Heart left ventricle (tissue), 16 donors: ENCODE data around the gene BTBD16. TPM values are rescaled to one million over a fixed set of nuclear protein-coding genes. Genes with fewer than 3 reads are reported as not detected.

Source experiments
- ATAC-seq, 4 donors: fragments of 200-7000 bp; cut with Tn5 transposase; one replicate each; pipeline ENCODE4 v1.9.1; 2020 to 2022; ENCODE audit warnings: moderate library complexity in 4 of 4, mild to moderate bottlenecking in 3 of 4, moderate number of reproducible peaks in 1 of 4
- DNase-seq, 5 donors: peaks; one replicate each; pipeline ENCODE4 v3.0.0-alpha.2; 2020
- H3K27ac ChIP-seq, 12 donors: fragments of 200-600 bp; sonication (generic) in 4 of 12; one replicate each; pipeline versions ENCODE4 v1.5.0 to v1.8.0; 2016 to 2022; ENCODE audit warnings: mild to moderate bottlenecking in 2 of 12
- H3K27me3 ChIP-seq, 9 donors: fragments of 200-600 bp; sonication (generic) in 2 of 9; one replicate each; pipeline versions ENCODE4 v1.5.1 to v1.8.0; 2016 to 2022; ENCODE audit warnings: mild to moderate bottlenecking in 3 of 9
- H3K36me3 ChIP-seq, 9 donors: fragments of 200-600 bp; sonication (generic) in 2 of 9; one replicate each; pipeline versions ENCODE4 v1.5.0 to v1.8.0; 2018 to 2022; ENCODE audit warnings: mild to moderate bottlenecking in 2 of 9
- H3K4me1 ChIP-seq, 12 donors: fragments of 200-600 bp; sonication (generic) in 4 of 12; one replicate each; pipeline versions ENCODE4 v1.5.0 to v1.8.0; 2016 to 2022; ENCODE audit warnings: mild to moderate bottlenecking in 3 of 12
- H3K4me3 ChIP-seq, 12 donors: fragments of 200-600 bp; sonication (generic) in 4 of 12; one replicate each; pipeline versions ENCODE4 v1.5.0 to v1.8.0; 2017 to 2022; ENCODE audit warnings: mild to moderate bottlenecking in 9 of 12, moderate library complexity in 4 of 12
- H3K9me3 ChIP-seq, 12 donors: fragments of 200-600 bp; sonication (generic) in 4 of 12; one replicate each; pipeline versions ENCODE4 v1.5.0 to v1.8.0; 2016 to 2022; ENCODE audit warnings: mild to moderate bottlenecking in 1 of 12
- CTCF ChIP-seq, 12 donors: fragments of 200-600 bp; sonication (generic) in 4 of 12; IDR thresholded peaks; one replicate each; pipeline versions ENCODE4 v1.5.0 to v1.8.0; 2018 to 2022; ENCODE audit warnings: antibody characterized with exemption in 12 of 12, mild to moderate bottlenecking in 5 of 12
- POLR2A ChIP-seq, 2 donors: fragments of 450-650 bp; IDR thresholded peaks; one replicate each; pipeline ENCODE4 v1.6.1; 2017; ENCODE audit warnings: antibody characterized with exemption in 2 of 2, mild to moderate bottlenecking in 2 of 2, moderate library complexity in 2 of 2
- WGBS, 4 donors: extraction: QIAGEN DNeasy Blood & Tissue Kit in 2 of 4; methylation state at CpG; one replicate each; pipeline versions ENCODE4 v1.1.5 to v1.1.7; 2013 to 2018; 5-methylcytosine and 5-hydroxymethylcytosine counted together
- intact Hi-C, 10 donors: fragments of 100-400 bp; cut with DNase I; formaldehyde crosslinking; loops; one replicate each; pipeline versions ENCODE4 v1.11.1 to v1.14.2; 2022
- polyA plus RNA-seq, 2 donors: library from polyadenylated mRNA; stranded (reverse); fragments of 200-250 nt; gene quantifications; one replicate each; pipeline ENCODE4 v1.2.3, GENCODE V29; 2013
- total RNA-seq, 9 donors: library from RNA; depleted of rRNA in 2 of 9; stranded (reverse); fragments of >200 nt in 2 of 9; fragmentation: NEBNext Ultra II Directional in 3 of 9; extraction: Animal tissue kit (Norgen Biotek cat#: 25700) in 3 of 9; gene quantifications; one replicate each; pipeline versions ENCODE4 v1.1.0 to v1.2.4, GENCODE V29; 2016 to 2023
- donor health status: ischemic (EF 13 %, LVEDD 7.1; RV severe dilation, severe dysfunction).
- donor health status: healthy with polysubstance abuse.
- donor health status: DM: no; HTN: yes; CAD: no.
- donor health status: DM: no; HTN: no; CAD: no.
- donor health status: ischemic (EF 25% LVEDD 6.9; RV normal size, moderate dysfunction).
- donor health status: ischemic (EF 25% LVEDD 5.7; RV mildly dilated, moderate dysfunction).
- donor health status: healthy.
- donor health status: DM: yes; HTN: yes; CAD: no.
- donor health status: ischemic (EF 35%, LVEDD 5.7; RV mildly dilated, moderate dysfunction).
- donor health status: nonischemic (EF 11% LVEDD 7.7; RV severe dilation, severe dysfunction).
- donor health status: DM: yes; HTN: yes; CAD: no.
- donor health status: PGD.
- donor health status: ischemic (EF 29% LVEDD 5.4; RV normal size, mild dysfunction).
- donor health status: nonischemic (EF 23%, LVEDD 6.1; RV moderate dilation, normal function).

Gene BTBD16
- total and polyA plus RNA-seq, 11 donors: 0.23 to 0.25 TPM; not detected in 9

GRCh38 chr10:122292376-122292775 is 21.3 kb downstream of the BTBD16 start:
- no peaks in the 10 kb centered on the region for H3K27me3 ChIP-seq
- DNase-seq (no peak), ATAC-seq (no peak)
- no peaks in the 10 kb centered on the region for H3K9me3 ChIP-seq
- no peak overlapping the region for H3K4me3 ChIP-seq
- H3K4me1 ChIP-seq: peaks cover 0 to 16% (median 10%) of the 10 kb centered on the region in 12 donors
- no peaks in the 10 kb centered on the region for H3K36me3 ChIP-seq
- no peak for TF ChIP-seq POLR2A (IDR thresholded peaks at IDR 0.05)
- TF ChIP-seq CTCF (IDR thresholded peaks at IDR 0.05): no peak
- intact Hi-C loops: loop anchor here in 3 of 10 donors (10.0 kb wide), 2 partner anchors 402 to 412 kb away; partner anchors contain the start of gene C10orf120 (in 1 of the 3)
- WGBS, 4 donors: 90 to 95% (median 93%) methylated on average over 3 of the region's 3 CpGs
- H3K27ac ChIP-seq: no peak overlapping the region

- Histone ChIP-seq H3K27me3 (no peaks in the 10 kb centered on the region), H3K4me3 (no peak overlapping the region), H3K4me1 (peaks cover 0 to 6% (median under 1%) of the 10 kb centered on the region in 12 donors), H3K36me3 (no peaks in the 10 kb centered on the region), H3K27ac (no peak overlapping the region), H3K9me3 (no peaks in the 10 kb centered on the region)
- intact Hi-C loops: loop anchor here in 3 of 10 donors (10.0 kb wide), 2 partner anchors 401 to 411 kb away; partner anchors contain the start of gene C10orf120 (in 1 of the 3)
- ATAC-seq (no peak), DNase-seq (no peak)
- WGBS, 4 donors: 86 to 91% (median 89%) methylated on average over 10 of the region's 10 CpGs
- TF ChIP-seq CTCF (IDR thresholded peaks at IDR 0.05) (no peak), POLR2A (IDR thresholded peaks at IDR 0.05) (no peak)
Observed at GRCh38 chr10:122293156-122293960, 22.3 kb downstream of the BTBD16 start.

- DNase-seq (no peak), ATAC-seq (no peak)
- no peaks in the 10 kb centered on the region for H3K36me3 ChIP-seq
- H3K27ac ChIP-seq: no peak overlapping the region
- intact Hi-C loops: loop anchor here in 3 of 10 donors (10.0 kb wide), 2 partner anchors 401 to 411 kb away; partner anchors contain the start of gene C10orf120 (in 1 of the 3)
- TF ChIP-seq POLR2A (IDR thresholded peaks at IDR 0.05) (no peak), CTCF (IDR thresholded peaks at IDR 0.05) (no peak)
- peaks cover 0 to 6% (median 0%) of the 10 kb centered on the region in 12 donors for H3K4me1 ChIP-seq
- WGBS, 4 donors: 72 to 82% (median 77%) methylated on average over 4 of the region's 4 CpGs
- no peaks in the 10 kb centered on the region for H3K9me3 ChIP-seq
- no peaks in the 10 kb centered on the region for H3K27me3 ChIP-seq
- H3K4me3 ChIP-seq: no peak overlapping the region
Observed at GRCh38 chr10:122293961-122294380, 22.9 kb downstream of the BTBD16 start.
